K562 (cell line): Measurements from ENCODE around the gene OBSCN. TPM values are rescaled to one million over a fixed set of nuclear protein-coding genes. Genes with fewer than 3 reads are reported as not detected.

Source experiments
- ATAC-seq: fragments of 200-7000 bp; cut with Tn5 transposase; 3 replicates; pipeline ENCODE4 v1.9.1; 2020; ENCODE audit warnings: moderate library complexity
- BruUV-seq: library from RNA; stranded (reverse); fragments of 400-500 nt; replicated peaks from 2 replicates; lab custom pipeline; 2021; lab: Mats Ljungman, UMichigan
- CTCF ChIA-PET: fragments of 300-600 bp; formaldehyde crosslinking; extraction: SDS; loops from one replicate; lab custom pipeline; 2021; ENCODE audit warnings: low intra/inter-chr PET ratio; lab: Yijun Ruan, JAX
- POLR2A ChIA-PET: fragments of 300-600, 350-650 bp; sonication (Branson Sonifier 250); formaldehyde crosslinking; extraction: SDS; loops from one replicate; lab custom pipeline; 2021; ENCODE audit warnings: antibody characterized with exemption, inconsistent platforms; lab: Yijun Ruan, JAX
- DNase-seq, 4 experiments: peaks; one replicate each; pipeline versions ENCODE4 v3.0.0 to v3.0.0-alpha.2; 2011 to 2018; ENCODE audit warnings: low spot score in 3 of 4, mixed read lengths in 3 of 4; ENCODE audit errors: extremely low read depth in 1 of 4
- FAIRE-seq: peaks from 2 replicates; lab custom pipeline; 2011; peaks lifted over from hg19 to GRCh38; lab: Jason Lieb, UNC
- H2AFZ ChIP-seq: 2 replicates; pipeline ENCODE4 v1.6.0; 2011; ENCODE audit warnings: low read depth, low read length, control low read depth, inconsistent platforms
- H3K27ac ChIP-seq: fragments of 200-600 bp; 3 replicates; pipeline ENCODE4 v1.8.0; 2011; ENCODE audit warnings: low read depth, mild to moderate bottlenecking, control low read depth, inconsistent platforms, low read length, moderate library complexity, mixed read lengths; ENCODE audit errors: extremely low read depth
- H3K27me3 ChIP-seq, 2 experiments: fragments of 300-600 bp in 1 of 2; 2 replicates in 1 of 2; 3 replicates in 1 of 2; pipeline versions ENCODE4 v1.6.0 to v1.8.0; 2011; ENCODE audit warnings: inconsistent platforms in 2 of 2, low read length in 2 of 2, mild to moderate bottlenecking in 1 of 2, mixed read lengths in 1 of 2, moderate library complexity in 1 of 2; ENCODE audit not compliant: control insufficient read depth in 2 of 2, insufficient read depth in 2 of 2
- H3K36me3 ChIP-seq: fragments of 300-600 bp; 3 replicates; pipeline ENCODE4 v1.8.0; 2011; ENCODE audit warnings: mild to moderate bottlenecking, low read length, inconsistent platforms; ENCODE audit not compliant: control insufficient read depth, insufficient read depth
- H3K4me1 ChIP-seq, 2 experiments: fragments of 200-600 bp in 1 of 2; replicated peaks in 1 of 2; 2 replicates in 1 of 2; 3 replicates in 1 of 2; pipeline versions ENCODE4 v1.5.1 to v1.8.0; 2011; ENCODE audit warnings: inconsistent platforms in 2 of 2, low read length in 2 of 2, mild to moderate bottlenecking in 1 of 2, mixed read lengths in 1 of 2, moderate library complexity in 1 of 2; ENCODE audit not compliant: control insufficient read depth in 2 of 2, insufficient read depth in 2 of 2
- H3K4me2 ChIP-seq: 2 replicates; pipeline ENCODE4 v1.6.1; 2011; ENCODE audit warnings: low read length, control low read depth, inconsistent platforms, mixed read lengths; ENCODE audit not compliant: insufficient read depth
- H3K4me3 ChIP-seq: fragments of 200-600 bp; sonication (generic), shearing (Covaris generic); 2 replicates; pipeline ENCODE4 v1.5.1; 2016; ENCODE audit warnings: control low read depth, inconsistent platforms
- H3K79me2 ChIP-seq: fragments of 200-600 bp; 3 replicates; pipeline ENCODE4 v1.8.0; 2011; ENCODE audit warnings: low read length, inconsistent platforms; ENCODE audit not compliant: control insufficient read depth, insufficient read depth
- H3K9ac ChIP-seq, 2 experiments: 2 replicates each; pipeline versions ENCODE4 v1.6.0 to v1.6.1; 2011; ENCODE audit warnings: low read depth in 2 of 2, low read length in 2 of 2, control low read depth in 1 of 2, inconsistent platforms in 1 of 2, mild to moderate bottlenecking in 1 of 2, mixed read lengths in 1 of 2; ENCODE audit not compliant: insufficient read depth in 1 of 2
- H3K9me1 ChIP-seq: one replicate; pipeline ENCODE4 v1.6.0; 2011; ENCODE audit warnings: inconsistent platforms, mild to moderate bottlenecking, low read length, moderate library complexity; ENCODE audit not compliant: control insufficient read depth, insufficient read depth
- H3K9me3 ChIP-seq: replicated peaks from 2 replicates; pipeline ENCODE4 v1.5.1; 2011; ENCODE audit warnings: low read depth, low read length, inconsistent platforms; ENCODE audit not compliant: control insufficient read depth, insufficient read depth
- H4K20me1 ChIP-seq: replicated peaks from 2 replicates; pipeline ENCODE4 v1.6.1; 2011; ENCODE audit warnings: low read length, inconsistent platforms, mixed read lengths; ENCODE audit not compliant: control insufficient read depth, insufficient read depth
- ARHGAP35 ChIP-seq: fragments of 450-650 bp; IDR thresholded peaks from 2 replicates; pipeline ENCODE4 v1.6.1; 2018; ENCODE audit not compliant: partially characterized antibody
- CGGBP1 ChIP-seq: fragments of 250-450 bp; sonication (Bioruptor Pico); IDR thresholded peaks from 2 replicates; pipeline ENCODE4 v1.9.0; 2021; ENCODE audit warnings: mild to moderate bottlenecking
- JUN ChIP-seq, 2 experiments: sonication (generic) in 1 of 2; formaldehyde crosslinking in 1 of 2; IDR thresholded peaks; 2 replicates each; pipeline versions ENCODE4 v1.6.1 to v1.8.0; 2012 to 2022; ENCODE audit warnings: borderline replicate concordance in 2 of 2, mild to moderate bottlenecking in 2 of 2, improper control_type of control experiment in 1 of 2, low read depth in 1 of 2, low read length in 1 of 2, missing genetic modification reagents in 1 of 2
- MYBL2 ChIP-seq, 2 experiments: fragments of 450-650 bp in 1 of 2; sonication (generic) in 1 of 2; formaldehyde crosslinking in 1 of 2; IDR thresholded peaks; 2 replicates each; pipeline versions ENCODE4 v1.6.1 to v1.8.1; 2017 to 2022; ENCODE audit warnings: borderline replicate concordance in 1 of 2, inconsistent platforms in 1 of 2, low read depth in 1 of 2, mild to moderate bottlenecking in 1 of 2, missing genetic modification reagents in 1 of 2, moderate library complexity in 1 of 2
- MYNN ChIP-seq, 2 experiments: sonication (generic); formaldehyde crosslinking in 1 of 2; IDR thresholded peaks; 2 replicates each; pipeline versions ENCODE4 v1.5.0 to v1.6.1; 2016 to 2020; ENCODE audit warnings: antibody characterized with exemption in 1 of 2, missing genetic modification reagents in 1 of 2
- NRF1 ChIP-seq, 2 experiments: fragments of 450-650 bp; IDR thresholded peaks in 1 of 2; conservative IDR thresholded peaks in 1 of 2; 2 replicates each; pipeline ENCODE4 v1.6.1; 2014; ENCODE audit warnings: mild to moderate bottlenecking in 2 of 2
- SMARCA5 ChIP-seq: fragments of 450-650 bp; IDR thresholded peaks from 2 replicates; pipeline ENCODE4 v1.6.1; 2016
- ZBTB7A ChIP-seq: IDR thresholded peaks from 2 replicates; pipeline ENCODE4 v1.6.1; 2011; ENCODE audit warnings: low read depth, mild to moderate bottlenecking, low read length, moderate library complexity, borderline replicate concordance; ENCODE audit not compliant: control insufficient read depth
- ZNF780A ChIP-seq: fragments of 250-450 bp; sonication (Bioruptor Pico); IDR thresholded peaks from 2 replicates; pipeline ENCODE4 v1.5.0; 2021; ENCODE audit warnings: mild to moderate bottlenecking
- WGBS: fragments of 100-300 bp; shearing (Covaris generic); methylation state at CpG from one replicate; pipeline ENCODE4 v1.1.6; 2016; ENCODE audit warnings: low coverage, mixed read lengths; ENCODE audit not compliant: insufficient coverage; ENCODE audit errors: missing lambda C conversion rate; 5-methylcytosine and 5-hydroxymethylcytosine counted together
- in situ Hi-C: fragments of 300-500 bp; cut with MboI; formaldehyde crosslinking; loops from 4 replicates; pipeline ENCODE4 v1.15.0; 2018; ENCODE audit warnings: inconsistent platforms, mixed read lengths
- intact Hi-C: fragments of 100-400 bp; cut with micrococcal nuclease; formaldehyde crosslinking; loops from 2 replicates; pipeline ENCODE4 v1.14.2; 2022
- polyA plus RNA-seq, 8 experiments: library from polyadenylated mRNA; depleted of rRNA in 4 of 8; stranded (reverse) in 5 of 8; unstranded in 3 of 8; fragments of >200 nt; fragmentation: Nextera tagmentation in 2 of 8; fragmentation: Illumina TruSeq in 1 of 8; extraction: Ambion mirVana in 2 of 8; extraction: Trizol in 1 of 8; gene quantifications; 2 replicates each; pipeline versions ENCODE4 v1.2.1 to v1.2.3, GENCODE V29; 2011 to 2014; ENCODE audit warnings: inconsistent platforms in 1 of 8, missing spikeins in 1 of 8
- total RNA-seq, 7 experiments: library from RNA; depleted of rRNA in 6 of 7; stranded (reverse); fragments of >200 nt in 6 of 7; fragmentation: Illumina TruSeq in 2 of 7; extraction: Trizol in 2 of 7; gene quantifications; 2 replicates each; pipeline versions ENCODE4 v1.2.1 to v1.2.3, GENCODE V29; 2011 to 2021; ENCODE audit warnings: low replicate concordance in 1 of 7

The OBSCN gene
- total and polyA plus RNA-seq, 9 of the 15 experiments (the other 6 are each of a cell fraction or from before 2014, with no cell fraction given) = 0.18 to 19.7 (median 3.6) TPM

GRCh38 chr1:228197555-228198147 lies 10.2 kb upstream of the OBSCN start:
- Histone ChIP-seq H3K79me2 (no peaks in the 10 kb centered on the region), H3K27ac (no peak overlapping the region), H3K27me3 (peaks cover 0 to 6% of the 10 kb centered on the region in 2 experiments; a peak in 1 of 5 replicates), H4K20me1 (no peaks in the 10 kb centered on the region), H3K9me1 (no peaks in the 10 kb centered on the region), H3K4me2 (no peak overlapping the region), H3K4me3 (no peak overlapping the region), H3K9me3 (peaks cover 9% of the 10 kb centered on the region), H3K9ac (no peak overlapping the region), H3K36me3 (no peaks in the 10 kb centered on the region), H2AFZ (no peak overlapping the region), H3K4me1 (peaks cover 0 to 4% of the 10 kb centered on the region in 2 experiments; a peak in 2 of 5 replicates)
- intact Hi-C loops (no loop called here), in situ Hi-C loops (no loop called here)
- POLR2A ChIA-PET = interaction anchor here (0.6 kb wide), 1 partner anchor 183 kb away, joined by 3 read pairs; no protein-coding TSS in a partner anchor
- DNase-seq (no peak), ATAC-seq (no peak), FAIRE-seq (no peak)
- no peak for TF ChIP-seq ARHGAP35
- no peak for TF ChIP-seq JUN (IDR thresholded peaks at IDR 0.05; ENCODE audit: borderline replicate concordance, low read depth, low read length)
- TF ChIP-seq JUN (CRISPR knock-in tag; IDR thresholded peaks at IDR 0.05; ENCODE audit: borderline replicate concordance) = no peak
- no peak for TF ChIP-seq MYNN (IDR thresholded peaks at IDR 0.05)
- no peak for TF ChIP-seq MYNN (CRISPR knock-in tag; IDR thresholded peaks at IDR 0.05)
- TF ChIP-seq CGGBP1 (CRISPR knock-in tag) = no peak
- no peak for TF ChIP-seq MYBL2 (IDR thresholded peaks at IDR 0.05; ENCODE audit: low read depth)
- no peak for TF ChIP-seq MYBL2 (CRISPR knock-in tag; IDR thresholded peaks at IDR 0.05; ENCODE audit: borderline replicate concordance)
- TF ChIP-seq ZBTB7A = no peak
- TF ChIP-seq ZNF780A (CRISPR knock-in tag) = no peak
- no peak for TF ChIP-seq NRF1 (conservative IDR thresholded peaks at IDR 0.05 in 1 of 2, IDR thresholded peaks at IDR 0.05 in 1 of 2)
- TF ChIP-seq SMARCA5 = no peak
- CTCF ChIA-PET = no interaction called here
- BruUV-seq = no TSS peak
- 11% methylated on average over 4 of the region's 4 CpGs for WGBS
